Transverse colon (tissue), 4 donors: ENCODE data around the gene HIVEP2.

Experiments used
- EP300 ChIP-seq: sonication (generic); formaldehyde crosslinking; IDR thresholded peaks from one replicate; pipeline ENCODE4 v1.6.1; 2017; ENCODE audit warnings: antibody characterized with exemption, low read depth
- POLR2A ChIP-seq: fragments of 450-650 bp; IDR thresholded peaks from one replicate; pipeline ENCODE4 v1.6.1; 2016; ENCODE audit warnings: antibody characterized with exemption, mild to moderate bottlenecking, moderate library complexity
- POLR2AphosphoS5 ChIP-seq, 3 donors: sonication (generic); formaldehyde crosslinking; IDR thresholded peaks; one replicate each; pipeline ENCODE4 v1.6.1; 2016; ENCODE audit warnings: antibody characterized with exemption in 3 of 3
- TF ChIP-seq, protein P1 (sequence below), 5 experiments: fragments of 200-600 bp in 3 of 5; fragments of 450-650 bp in 2 of 5; sonication (generic) in 3 of 5; IDR thresholded peaks; 1 replicate in 2 of 5; 2 replicates in 3 of 5; pipeline ENCODE4 v1.5.1; 2016 to 2017; ENCODE audit warnings: antibody characterized with exemption in 5 of 5, inconsistent platforms in 3 of 5, mild to moderate bottlenecking in 2 of 5, moderate library complexity in 1 of 5

DNA sequence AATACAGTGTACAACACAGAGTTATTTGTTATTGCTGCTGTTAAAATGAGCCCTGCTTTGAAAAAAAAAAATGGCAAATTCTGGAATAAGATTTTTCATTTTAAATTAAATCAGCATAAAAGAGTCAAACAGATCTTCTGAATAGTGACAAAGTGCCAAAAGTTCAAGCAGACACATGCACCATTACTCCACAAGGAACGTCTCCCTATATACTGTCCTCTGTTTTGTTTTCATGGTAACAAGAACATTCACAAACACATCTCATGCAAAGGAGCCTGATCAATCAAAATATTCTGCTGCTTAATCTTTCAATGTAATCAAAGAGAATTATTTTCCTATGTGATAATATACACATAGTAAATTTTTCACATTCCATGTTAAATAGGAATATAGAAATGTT is 2.7 kb downstream of the HIVEP2 start:
- TF ChIP-seq, protein P1, sequence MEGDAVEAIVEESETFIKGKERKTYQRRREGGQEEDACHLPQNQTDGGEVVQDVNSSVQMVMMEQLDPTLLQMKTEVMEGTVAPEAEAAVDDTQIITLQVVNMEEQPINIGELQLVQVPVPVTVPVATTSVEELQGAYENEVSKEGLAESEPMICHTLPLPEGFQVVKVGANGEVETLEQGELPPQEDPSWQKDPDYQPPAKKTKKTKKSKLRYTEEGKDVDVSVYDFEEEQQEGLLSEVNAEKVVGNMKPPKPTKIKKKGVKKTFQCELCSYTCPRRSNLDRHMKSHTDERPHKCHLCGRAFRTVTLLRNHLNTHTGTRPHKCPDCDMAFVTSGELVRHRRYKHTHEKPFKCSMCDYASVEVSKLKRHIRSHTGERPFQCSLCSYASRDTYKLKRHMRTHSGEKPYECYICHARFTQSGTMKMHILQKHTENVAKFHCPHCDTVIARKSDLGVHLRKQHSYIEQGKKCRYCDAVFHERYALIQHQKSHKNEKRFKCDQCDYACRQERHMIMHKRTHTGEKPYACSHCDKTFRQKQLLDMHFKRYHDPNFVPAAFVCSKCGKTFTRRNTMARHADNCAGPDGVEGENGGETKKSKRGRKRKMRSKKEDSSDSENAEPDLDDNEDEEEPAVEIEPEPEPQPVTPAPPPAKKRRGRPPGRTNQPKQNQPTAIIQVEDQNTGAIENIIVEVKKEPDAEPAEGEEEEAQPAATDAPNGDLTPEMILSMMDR (IDR thresholded peaks at IDR 0.05) = no peak
- no peak for TF ChIP-seq POLR2A
- no peak for TF ChIP-seq POLR2AphosphoS5 (IDR thresholded peaks at IDR 0.05)
- TF ChIP-seq EP300 = no peak
